ENCODE measurements around the gene TMCC2.

TMCC2 gene

DNA sequence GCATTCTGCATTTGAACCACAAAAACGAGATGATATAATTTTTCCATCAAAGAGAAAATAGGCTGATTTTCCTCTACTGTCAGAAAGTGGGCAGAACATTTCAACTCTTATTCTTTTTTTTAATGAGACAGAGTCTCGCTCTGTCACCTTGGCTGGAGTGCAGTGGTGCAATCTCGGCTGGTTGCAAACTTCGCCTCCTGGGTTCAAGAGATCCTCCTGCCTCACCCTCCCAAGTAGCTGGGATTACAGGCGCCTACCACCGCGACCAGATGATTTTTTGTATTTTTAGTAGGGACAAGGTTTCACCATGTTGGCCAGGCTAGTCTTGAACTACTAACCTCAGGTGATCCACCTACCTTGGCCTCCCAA is 27.8 kb upstream of the TMCC2 start:
- TF ChIP-seq GATA1 (IDR thresholded peaks at IDR 0.05; ENCODE audit: low read depth, low read length) (no peak), POLR2A (IDR thresholded peaks at IDR 0.05; ENCODE audit: low read length) (no peak)
- DNase-seq, result no peak

DNA sequence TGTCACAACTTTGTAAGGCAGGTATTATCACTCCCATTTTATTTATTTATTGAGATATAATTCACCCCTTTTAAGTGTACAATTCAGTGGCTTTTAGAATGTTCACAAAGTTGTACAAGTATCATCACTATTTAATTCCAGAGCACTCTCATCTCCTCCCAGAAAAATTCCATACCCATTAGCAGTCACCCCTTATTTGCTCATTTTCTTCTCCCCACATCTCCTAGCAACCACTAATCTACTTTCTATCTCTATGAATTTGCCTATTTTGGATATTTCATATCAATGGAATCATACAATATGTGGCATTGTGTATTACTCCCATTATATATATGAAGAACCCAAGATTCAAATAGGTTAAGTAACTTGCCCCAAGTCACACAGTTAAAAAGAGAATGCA is 23.2 kb upstream of the TMCC2 start:
- TF ChIP-seq POLR2A (IDR thresholded peaks at IDR 0.05; ENCODE audit: low read length) (no peak), GATA1 (IDR thresholded peaks at IDR 0.05; ENCODE audit: low read depth, low read length) (no peak)
- DNase-seq, result no peak

DNA sequence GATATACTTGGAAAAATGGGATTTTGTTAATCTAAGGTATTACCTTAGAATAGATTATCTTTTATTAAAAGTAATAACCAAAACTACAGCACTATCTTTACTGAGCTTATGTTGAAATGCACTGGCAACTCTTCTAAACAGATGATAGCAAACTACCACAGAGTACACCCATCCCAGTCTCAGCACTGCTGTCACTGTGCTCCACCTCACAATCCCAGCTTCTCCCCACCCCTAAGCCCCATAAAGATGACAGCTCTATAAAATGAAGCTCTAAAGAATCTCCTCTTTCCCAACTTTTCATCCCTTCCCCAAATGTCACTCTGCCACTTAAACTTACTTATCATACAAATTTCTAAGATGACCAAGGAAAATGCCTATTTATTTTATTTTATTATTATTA is 22.7 kb upstream of the TMCC2 start:
- DNase-seq, result peak; percentile 68 to 83
- TF ChIP-seq GATA1 (IDR thresholded peaks at IDR 0.05; ENCODE audit: low read depth, low read length) (no peak), POLR2A (IDR thresholded peaks at IDR 0.05; ENCODE audit: low read length) (no peak)

DNA sequence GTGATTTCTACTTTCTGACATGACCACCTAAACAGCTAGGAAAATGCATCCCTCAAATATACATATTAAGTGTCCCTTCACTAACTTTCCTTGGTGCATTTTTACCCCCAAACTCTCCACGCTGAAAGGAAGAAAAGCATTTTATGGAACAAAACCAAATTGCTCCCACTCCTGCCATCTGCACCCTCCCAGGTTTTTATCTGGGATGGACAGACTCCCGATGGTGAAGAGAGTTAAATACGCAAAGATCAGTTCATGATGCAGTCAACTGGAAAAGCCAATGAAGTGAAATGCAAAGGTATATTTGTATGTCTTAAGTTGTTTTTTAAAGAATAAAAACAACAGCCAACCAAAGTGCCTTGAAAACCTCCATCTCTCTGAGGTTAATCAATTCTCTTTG is 18.9 kb upstream of the TMCC2 start:
- no peak for TF ChIP-seq POLR2A (IDR thresholded peaks at IDR 0.05; ENCODE audit: low read length)
- no peak for TF ChIP-seq GATA1 (IDR thresholded peaks at IDR 0.05; ENCODE audit: low read depth, low read length)
- peak; percentile 54 to 61 for DNase-seq

DNA sequence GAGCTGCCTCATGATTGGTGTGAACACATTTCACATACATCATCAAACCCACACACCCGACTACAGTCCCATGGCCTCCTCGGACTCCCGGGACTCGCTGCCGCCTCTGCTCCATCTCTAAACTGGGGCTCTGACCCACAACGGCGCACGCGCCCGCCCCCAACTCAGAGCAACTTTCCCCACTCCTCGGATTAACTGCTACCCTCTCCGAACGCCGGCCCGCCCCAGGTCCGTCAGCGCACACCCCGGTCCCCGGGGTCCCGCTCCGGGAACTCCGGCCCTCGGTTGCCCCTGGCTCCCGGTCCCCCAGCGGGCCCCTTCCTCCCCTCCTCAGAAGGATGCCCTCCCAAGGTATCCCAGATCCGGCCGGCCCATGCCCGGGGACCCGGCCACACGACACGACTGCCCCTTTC is 17.0 kb upstream of the TMCC2 start:
- peak; percentile 63 to 78 for DNase-seq
- TF ChIP-seq GATA1 (IDR thresholded peaks at IDR 0.05; ENCODE audit: low read depth, low read length), result no peak
- TF ChIP-seq POLR2A (IDR thresholded peaks at IDR 0.05; ENCODE audit: low read length), result no peak

DNA sequence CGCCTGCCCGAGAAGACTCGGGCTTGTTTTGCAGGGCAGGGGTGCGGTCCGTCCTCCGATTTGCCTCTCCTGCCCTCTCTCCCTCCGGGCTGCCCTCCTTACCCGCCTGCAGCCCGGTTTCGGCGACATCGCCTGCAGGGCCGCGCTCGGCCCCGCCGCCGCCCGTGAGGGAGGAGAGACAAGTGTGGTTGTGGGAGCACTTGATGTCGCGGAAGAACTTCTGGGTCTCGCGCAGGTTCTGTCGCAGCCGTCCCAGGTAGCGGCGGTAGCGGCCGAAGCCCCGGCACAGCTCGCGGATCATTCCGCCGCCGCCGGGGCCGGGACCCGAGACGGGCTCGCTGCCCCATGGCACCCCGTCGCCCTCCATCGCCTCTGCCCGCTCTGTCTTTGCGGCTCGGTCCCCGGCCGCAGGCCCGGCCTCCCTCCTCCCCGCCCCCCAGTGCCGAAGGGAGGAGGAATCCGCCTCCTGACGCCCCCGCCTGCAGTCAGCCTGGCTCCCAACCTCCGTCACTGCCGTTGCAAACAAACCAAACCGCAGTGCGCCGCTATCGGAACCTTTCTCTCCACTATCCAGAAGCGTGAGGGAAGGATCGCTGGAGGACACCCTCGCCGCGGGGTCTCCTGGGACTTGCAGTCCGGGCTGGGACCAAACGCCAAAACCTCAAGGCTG is 16.4 kb upstream of the TMCC2 start, which contains the start of gene DSTYK:
DSTYK (minus strand) TSS at position 534 of the 670 bp plus-strand sequence; CDS start at position 367, 167 bp downstream.
- peak; percentile 96 to 97 for DNase-seq
- TF ChIP-seq GATA1 (IDR thresholded peaks at IDR 0.05; ENCODE audit: low read depth, low read length) (no peak), POLR2A (IDR thresholded peaks at IDR 0.05; ENCODE audit: low read length) (peak; percentile 93)

DNA sequence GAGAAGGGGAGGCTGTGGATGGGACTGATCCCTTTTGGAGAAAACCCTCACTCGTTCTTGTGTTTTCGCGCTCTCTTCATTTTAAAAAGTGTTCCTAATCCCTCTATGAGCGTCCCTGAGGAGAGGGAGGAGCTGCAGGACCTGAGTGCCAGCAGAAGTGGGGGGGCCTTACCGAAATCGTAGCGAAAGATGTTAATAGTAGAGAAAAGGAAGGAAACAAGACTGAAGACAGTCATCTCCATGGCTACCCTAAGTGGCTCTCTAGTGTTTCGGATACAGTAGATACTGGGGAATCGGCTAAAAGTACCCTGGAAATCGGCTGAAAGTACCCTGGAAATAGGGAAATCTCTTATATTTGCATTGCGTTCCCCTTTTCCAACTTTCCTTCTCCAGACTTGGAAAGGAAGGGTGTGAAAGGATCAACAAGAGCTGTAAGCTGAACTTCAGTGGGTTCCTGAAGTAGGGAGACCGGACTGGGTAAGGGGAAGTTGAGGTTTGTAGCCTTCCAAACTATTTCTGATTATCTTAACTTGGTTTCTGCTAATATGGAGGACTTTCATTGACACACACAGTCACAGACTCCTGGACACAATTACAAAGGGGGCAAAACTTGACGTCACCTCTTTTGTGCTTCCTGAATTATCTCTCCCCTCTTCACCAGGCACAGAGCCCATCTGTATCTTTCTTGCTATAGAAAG is 15.8 kb upstream of the TMCC2 start:
- peak; percentile 47 to 54 for DNase-seq
- TF ChIP-seq GATA1 (IDR thresholded peaks at IDR 0.05; ENCODE audit: low read depth, low read length), result no peak
- no peak for TF ChIP-seq POLR2A (IDR thresholded peaks at IDR 0.05; ENCODE audit: low read length)

DNA sequence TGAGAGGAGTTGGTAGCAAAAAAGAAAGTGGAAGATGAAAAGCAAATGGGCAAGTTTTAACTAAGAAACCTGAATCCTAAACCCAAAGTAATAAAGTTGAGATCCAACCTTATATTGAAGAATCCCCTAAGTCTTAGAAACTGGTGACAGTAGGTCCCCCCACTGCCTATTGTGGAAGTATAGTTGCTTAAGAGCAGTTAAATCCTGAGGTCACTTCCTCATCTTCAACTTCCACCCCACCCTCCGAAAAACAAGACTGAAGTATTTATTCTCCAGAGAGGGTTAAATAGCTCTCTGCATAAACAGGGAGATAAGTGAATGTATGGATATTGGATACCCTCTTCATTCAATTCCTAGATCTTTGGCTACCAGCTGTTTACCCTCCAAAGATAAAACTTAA is 13.0 kb upstream of the TMCC2 start:
- no peak for DNase-seq
- TF ChIP-seq POLR2A (IDR thresholded peaks at IDR 0.05; ENCODE audit: low read length) (no peak), GATA1 (IDR thresholded peaks at IDR 0.05; ENCODE audit: low read depth, low read length) (no peak)

DNA sequence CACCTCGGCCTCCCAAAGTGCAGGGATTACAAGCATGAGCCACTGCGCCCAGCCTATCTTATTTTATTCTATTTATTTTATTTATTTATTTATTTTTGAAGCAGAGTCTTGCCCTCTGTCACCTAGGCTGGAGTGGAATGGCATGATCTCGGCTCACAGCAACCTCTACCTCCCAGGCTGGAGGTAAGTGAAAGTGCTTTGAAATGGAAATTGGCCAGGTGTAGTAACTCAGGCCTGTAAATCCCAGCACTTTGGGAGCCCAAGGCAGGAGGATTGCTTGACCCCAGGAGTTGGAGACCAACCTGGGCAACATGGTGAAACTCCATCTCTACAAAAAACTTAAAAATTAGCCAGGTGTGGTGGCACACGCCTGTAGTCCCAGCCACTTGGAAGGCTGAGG is 11.2 kb upstream of the TMCC2 start:
- DNase-seq, result no peak
- TF ChIP-seq GATA1 (IDR thresholded peaks at IDR 0.05; ENCODE audit: low read depth, low read length) (no peak), POLR2A (IDR thresholded peaks at IDR 0.05; ENCODE audit: low read length) (no peak)

DNA sequence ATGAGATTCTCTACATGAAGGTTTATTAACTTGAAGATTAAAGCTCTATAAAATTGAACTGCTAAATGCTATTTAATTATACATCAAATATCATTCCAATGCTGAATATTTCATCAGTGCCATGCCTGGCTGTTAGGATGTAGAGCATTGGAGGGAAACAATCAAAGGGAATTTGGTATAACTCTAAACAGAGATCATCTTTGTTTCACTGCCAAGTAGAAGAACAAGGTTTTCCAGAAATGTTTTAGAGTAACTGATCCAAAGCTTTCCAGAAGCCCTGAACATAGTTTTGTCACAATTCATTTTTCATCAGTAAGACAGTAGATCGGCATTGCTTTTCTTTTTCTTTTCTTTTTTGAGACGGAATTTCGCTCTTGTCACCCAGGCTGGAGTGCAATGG is 10.3 kb upstream of the TMCC2 start:
- TF ChIP-seq POLR2A (IDR thresholded peaks at IDR 0.05; ENCODE audit: low read length) (no peak), GATA1 (IDR thresholded peaks at IDR 0.05; ENCODE audit: low read depth, low read length) (no peak)
- no peak for DNase-seq

DNA sequence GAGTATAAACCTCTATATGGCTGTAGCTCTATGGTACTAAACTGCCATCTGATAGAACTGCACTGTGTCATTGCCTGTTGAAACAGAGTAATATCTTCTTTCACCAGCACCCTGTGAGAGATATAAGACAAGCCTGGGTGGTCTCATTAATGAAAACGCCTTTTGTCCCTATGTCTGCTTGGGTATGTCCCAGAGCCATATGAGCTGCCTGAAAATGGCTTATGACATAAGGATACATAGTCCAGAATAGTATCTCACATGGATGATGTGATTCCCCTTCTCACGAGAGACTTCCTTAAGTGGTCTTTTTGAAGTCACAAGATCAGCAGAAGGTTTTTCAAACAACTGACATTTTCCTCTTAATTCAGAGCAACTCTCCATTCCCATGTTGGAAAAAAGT is 7.3 kb upstream of the TMCC2 start:
- no peak for TF ChIP-seq POLR2A (IDR thresholded peaks at IDR 0.05; ENCODE audit: low read length)
- no peak for TF ChIP-seq GATA1 (IDR thresholded peaks at IDR 0.05; ENCODE audit: low read depth, low read length)
- peak; percentile 56 to 74 for DNase-seq

DNA sequence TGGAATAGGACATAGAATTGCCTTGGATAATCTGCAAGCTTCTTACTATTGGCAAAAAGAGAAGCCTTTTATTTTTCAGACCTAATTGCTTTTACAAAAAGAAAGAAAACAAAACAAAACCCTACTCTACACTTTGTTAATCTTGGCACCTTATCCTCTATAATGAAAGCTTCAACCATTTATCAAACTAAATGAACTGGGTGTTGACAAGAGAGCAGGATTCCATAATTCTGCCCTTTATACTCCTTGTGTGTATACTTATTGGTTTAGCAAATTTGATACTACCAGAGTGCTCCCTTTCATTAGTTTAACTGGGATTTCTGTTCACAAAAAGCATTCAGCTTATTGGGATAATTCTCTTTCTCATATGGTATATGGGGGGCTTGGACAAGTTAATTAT is 3.0 kb upstream of the TMCC2 start:
- TF ChIP-seq POLR2A (IDR thresholded peaks at IDR 0.05; ENCODE audit: low read length), result no peak
- no peak for TF ChIP-seq GATA1 (IDR thresholded peaks at IDR 0.05; ENCODE audit: low read depth, low read length)
- no peak for DNase-seq

DNA sequence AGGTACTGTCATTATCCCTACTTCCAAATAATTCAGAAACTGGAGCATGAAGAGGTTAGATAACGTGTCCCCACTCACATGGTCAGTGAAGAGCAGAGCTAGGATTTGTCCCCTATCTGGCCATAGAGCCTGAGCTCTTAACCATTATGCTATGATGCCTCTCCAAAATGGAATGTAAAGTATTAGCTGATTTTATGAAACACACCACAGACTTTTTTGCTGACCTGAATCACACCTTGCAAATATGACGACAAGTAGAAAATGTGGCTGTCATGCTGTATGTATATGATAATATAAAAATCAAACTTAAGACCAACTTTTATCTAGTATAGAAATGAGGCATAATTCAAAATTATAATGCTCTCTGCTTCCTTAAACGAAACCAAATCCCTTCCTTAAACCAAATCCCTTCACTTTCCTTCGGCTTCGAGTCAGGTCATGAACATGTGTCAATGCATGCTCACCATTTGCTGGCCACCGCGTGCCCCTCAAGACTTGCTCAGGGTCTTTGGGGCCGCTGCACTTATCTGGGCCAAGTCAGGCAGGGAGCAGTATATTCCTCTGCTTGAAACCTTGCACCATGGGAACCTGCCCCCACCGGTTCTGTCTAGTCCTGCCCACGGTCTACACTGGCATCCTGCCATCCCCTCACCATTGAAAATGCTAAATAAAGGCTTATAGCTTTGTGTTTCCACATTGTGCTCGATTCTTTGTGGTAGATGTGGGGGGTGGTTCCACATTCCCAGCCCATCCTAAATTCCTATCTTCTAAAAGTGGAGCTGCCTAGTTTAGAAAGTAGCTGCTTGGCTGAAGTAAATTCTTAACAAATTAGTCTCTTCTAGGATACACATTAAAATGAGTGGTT is 1.6 kb upstream of the TMCC2 start:
- no peak for TF ChIP-seq POLR2A (IDR thresholded peaks at IDR 0.05; ENCODE audit: low read length)
- no peak for TF ChIP-seq GATA1 (IDR thresholded peaks at IDR 0.05; ENCODE audit: low read depth, low read length)
- DNase-seq, result no peak
